Measurements from ENCODE around the gene DNAH10.

The DNAH10 gene

DNA sequence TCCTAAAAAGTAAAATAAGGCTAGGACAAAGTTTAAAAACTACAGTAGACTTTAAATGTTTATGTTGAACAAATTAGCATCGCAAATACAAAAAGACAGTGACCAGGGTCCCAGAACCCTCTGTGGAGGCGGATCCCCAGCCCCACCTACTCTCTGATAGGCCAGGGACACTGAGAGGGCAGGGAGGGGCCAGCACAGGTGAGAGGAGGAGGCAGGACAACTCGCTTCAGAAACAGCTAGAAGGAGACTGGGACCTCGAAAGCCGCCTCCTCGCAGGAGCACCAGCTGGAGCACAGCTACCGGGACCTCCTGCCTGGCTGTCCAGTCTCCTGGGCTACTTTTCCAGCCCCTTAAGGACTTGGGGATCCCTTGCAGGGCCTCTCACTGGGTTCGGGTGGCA, 992 bp downstream of the DNAH10 start:
- peaks cover 27% of the 10 kb centered on the region for H3K27me3 ChIP-seq (ENCODE audit: control insufficient read depth, insufficient read depth, low read length, poor library complexity, severe bottlenecking)
- H3K27ac ChIP-seq (ENCODE audit: insufficient read depth, low read depth, low read length, poor library complexity, severe bottlenecking), result no peak overlapping the region
- H3K4me3 ChIP-seq (ENCODE audit: insufficient read depth, low read depth, low read length), result no peak overlapping the region
- whole genome bisulfite sequencing, 2 experiments, result 49 to 57% methylated on average over 8 of the region's 8 CpGs
- no peaks in the 10 kb centered on the region for H3K9me3 ChIP-seq (ENCODE audit: control insufficient read depth, low read length)
- H3K36me3 ChIP-seq (ENCODE audit: control insufficient read depth, insufficient read depth, low read length), result no peaks in the 10 kb centered on the region
- peaks cover 2% of the 10 kb centered on the region for H3K4me1 ChIP-seq (ENCODE audit: control insufficient read depth, insufficient read depth, low read length)

DNA sequence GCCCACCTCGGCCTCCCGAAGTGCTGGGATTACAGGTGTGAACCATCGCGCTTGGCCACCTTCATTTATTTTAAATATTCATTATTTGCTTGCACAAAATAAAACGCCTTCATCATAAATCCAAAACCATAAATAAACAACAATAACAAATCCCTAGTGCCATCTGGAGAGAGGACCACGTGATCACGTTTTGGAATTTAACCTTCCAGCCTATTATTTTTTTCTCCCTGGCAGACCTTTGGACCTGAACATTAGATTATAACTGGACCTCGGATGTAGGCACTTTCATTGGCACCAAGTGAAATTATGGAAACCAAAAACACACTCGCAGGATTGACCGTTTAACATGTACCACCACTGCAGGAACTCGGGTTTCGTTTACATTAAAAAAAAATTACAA, 2.0 kb downstream of the DNAH10 start:
- 90 to 91% methylated on average over 12 of the region's 12 CpGs for WGBS, 2 experiments
- H3K36me3 ChIP-seq (ENCODE audit: control insufficient read depth, insufficient read depth, low read length), result no peaks in the 10 kb centered on the region
- peaks cover 27% of the 10 kb centered on the region for H3K27me3 ChIP-seq (ENCODE audit: control insufficient read depth, insufficient read depth, low read length, poor library complexity, severe bottlenecking)
- H3K27ac ChIP-seq (ENCODE audit: insufficient read depth, low read depth, low read length, poor library complexity, severe bottlenecking), result no peak overlapping the region
- no peak overlapping the region for H3K4me3 ChIP-seq (ENCODE audit: insufficient read depth, low read depth, low read length)
- H3K4me1 ChIP-seq (ENCODE audit: control insufficient read depth, insufficient read depth, low read length), result peaks cover 2% of the 10 kb centered on the region
- H3K9me3 ChIP-seq (ENCODE audit: control insufficient read depth, low read length), result no peaks in the 10 kb centered on the region

DNA sequence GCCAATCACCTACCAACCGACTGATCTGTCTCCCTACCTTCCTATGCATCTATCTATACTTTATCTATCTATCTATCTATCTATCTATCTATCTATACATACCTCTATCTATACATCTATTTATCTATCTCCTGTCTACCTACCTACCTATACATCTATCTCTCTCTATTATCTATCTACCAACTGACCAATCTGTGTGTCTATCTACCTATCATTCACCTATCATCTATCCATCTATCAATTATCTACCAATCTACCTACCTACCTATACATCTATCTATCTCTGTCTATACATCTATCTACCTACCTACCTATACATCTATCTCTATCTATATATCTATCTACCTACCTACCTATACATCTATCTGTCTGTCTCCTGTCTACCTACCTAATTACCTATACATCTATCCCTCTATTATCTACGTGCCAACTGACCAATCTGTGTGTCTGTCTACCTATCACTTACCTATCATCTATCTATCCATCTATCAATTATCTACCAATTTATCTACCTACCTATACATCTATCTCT, 3.5 kb downstream of the DNAH10 start:
- Histone ChIP-seq H3K4me3 (ENCODE audit: insufficient read depth, low read depth, low read length) (no peak overlapping the region), H3K27me3 (ENCODE audit: control insufficient read depth, insufficient read depth, low read length, poor library complexity, severe bottlenecking) (peaks cover 27% of the 10 kb centered on the region), H3K9me3 (ENCODE audit: control insufficient read depth, low read length) (no peaks in the 10 kb centered on the region), H3K4me1 (ENCODE audit: control insufficient read depth, insufficient read depth, low read length) (peaks cover 2% of the 10 kb centered on the region), H3K27ac (ENCODE audit: insufficient read depth, low read depth, low read length, poor library complexity, severe bottlenecking) (no peak overlapping the region), H3K36me3 (ENCODE audit: control insufficient read depth, insufficient read depth, low read length) (no peaks in the 10 kb centered on the region)
- 75 to 82% methylated on average over 2 of the region's 2 CpGs for WGBS, 2 experiments

DNA sequence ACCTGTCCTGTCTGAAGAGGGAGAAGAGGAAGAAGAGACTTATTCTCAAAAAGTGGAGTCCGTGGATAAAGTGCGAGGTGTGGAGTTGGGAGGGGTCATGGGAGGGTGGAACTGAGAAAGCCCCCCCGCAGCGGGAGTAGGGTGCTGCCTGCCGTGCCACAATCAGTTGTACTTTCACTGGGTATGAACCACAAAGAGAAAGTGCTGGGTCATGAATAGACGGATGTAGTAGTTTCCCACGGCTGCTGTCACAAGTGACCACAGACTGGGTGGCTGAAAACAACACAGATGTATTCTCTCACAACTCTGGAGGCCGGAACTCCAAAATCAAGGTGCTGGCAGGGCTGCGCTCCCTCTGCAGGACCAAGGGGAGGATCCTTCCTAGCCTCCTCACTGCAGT, 5.5 kb downstream of the DNAH10 start:
- Histone ChIP-seq H3K9me3 (ENCODE audit: control insufficient read depth, low read length) (no peaks in the 10 kb centered on the region), H3K27me3 (ENCODE audit: control insufficient read depth, insufficient read depth, low read length, poor library complexity, severe bottlenecking) (peaks cover 12% of the 10 kb centered on the region), H3K4me1 (ENCODE audit: control insufficient read depth, insufficient read depth, low read length) (no peaks in the 10 kb centered on the region), H3K4me3 (ENCODE audit: insufficient read depth, low read depth, low read length) (no peak overlapping the region), H3K27ac (ENCODE audit: insufficient read depth, low read depth, low read length, poor library complexity, severe bottlenecking) (no peak overlapping the region), H3K36me3 (ENCODE audit: control insufficient read depth, insufficient read depth, low read length) (no peaks in the 10 kb centered on the region)
- WGBS, 2 experiments, result 89 to 93% methylated on average over 9 of the region's 9 CpGs

DNA sequence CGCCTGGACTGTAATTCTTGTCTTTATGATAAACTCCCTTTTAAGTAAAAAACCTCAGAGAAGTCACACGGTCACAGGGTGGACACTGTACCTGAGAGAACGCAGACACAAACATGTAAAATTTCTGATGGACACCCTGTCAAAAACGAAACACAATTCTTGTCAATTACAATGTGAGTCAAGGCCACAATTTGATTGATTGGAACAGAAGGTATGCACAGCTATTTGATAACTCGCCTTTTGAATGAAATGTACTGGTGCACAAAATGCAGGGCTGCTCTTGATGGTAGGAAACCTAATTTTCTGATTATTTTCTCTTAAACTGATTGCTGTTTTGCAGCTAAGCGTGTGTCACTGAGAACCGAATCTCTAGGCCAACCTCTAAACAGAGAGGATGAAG, 9.2 kb downstream of the DNAH10 start:
- 90% methylated on average over 7 of the region's 7 CpGs for WGBS, 2 experiments
- Histone ChIP-seq H3K9me3 (ENCODE audit: control insufficient read depth, low read length) (no peaks in the 10 kb centered on the region), H3K36me3 (ENCODE audit: control insufficient read depth, insufficient read depth, low read length) (no peaks in the 10 kb centered on the region), H3K27me3 (ENCODE audit: control insufficient read depth, insufficient read depth, low read length, poor library complexity, severe bottlenecking) (no peaks in the 10 kb centered on the region), H3K4me3 (ENCODE audit: insufficient read depth, low read depth, low read length) (no peak overlapping the region), H3K27ac (ENCODE audit: insufficient read depth, low read depth, low read length, poor library complexity, severe bottlenecking) (no peak overlapping the region), H3K4me1 (ENCODE audit: control insufficient read depth, insufficient read depth, low read length) (no peaks in the 10 kb centered on the region)

DNA sequence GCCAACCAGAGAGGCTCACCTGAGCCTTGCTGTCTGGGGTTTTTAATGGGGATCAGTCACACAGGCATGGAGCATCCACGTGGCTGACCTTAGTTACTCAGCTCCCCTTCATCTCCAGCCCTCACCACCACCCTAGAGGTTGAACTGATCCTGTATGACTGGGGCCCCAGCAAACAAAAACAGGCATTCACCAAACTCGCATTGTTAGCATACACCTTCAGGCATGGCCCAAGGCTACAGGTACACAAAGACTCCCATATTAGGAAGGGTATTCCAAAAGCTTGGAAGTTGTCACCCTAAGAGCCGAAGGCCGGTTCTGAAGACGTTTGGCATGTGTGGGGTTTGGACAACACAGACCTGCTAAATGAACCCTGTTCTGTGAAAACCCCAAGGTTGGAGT, 10.0 kb downstream of the DNAH10 start:
- 73 to 78% methylated on average over 5 of the region's 5 CpGs for WGBS, 2 experiments
- Histone ChIP-seq H3K36me3 (ENCODE audit: control insufficient read depth, insufficient read depth, low read length) (no peaks in the 10 kb centered on the region), H3K9me3 (ENCODE audit: control insufficient read depth, low read length) (no peaks in the 10 kb centered on the region), H3K27ac (ENCODE audit: insufficient read depth, low read depth, low read length, poor library complexity, severe bottlenecking) (no peak overlapping the region), H3K4me3 (ENCODE audit: insufficient read depth, low read depth, low read length) (no peak overlapping the region), H3K27me3 (ENCODE audit: control insufficient read depth, insufficient read depth, low read length, poor library complexity, severe bottlenecking) (no peaks in the 10 kb centered on the region), H3K4me1 (ENCODE audit: control insufficient read depth, insufficient read depth, low read length) (no peaks in the 10 kb centered on the region)

DNA sequence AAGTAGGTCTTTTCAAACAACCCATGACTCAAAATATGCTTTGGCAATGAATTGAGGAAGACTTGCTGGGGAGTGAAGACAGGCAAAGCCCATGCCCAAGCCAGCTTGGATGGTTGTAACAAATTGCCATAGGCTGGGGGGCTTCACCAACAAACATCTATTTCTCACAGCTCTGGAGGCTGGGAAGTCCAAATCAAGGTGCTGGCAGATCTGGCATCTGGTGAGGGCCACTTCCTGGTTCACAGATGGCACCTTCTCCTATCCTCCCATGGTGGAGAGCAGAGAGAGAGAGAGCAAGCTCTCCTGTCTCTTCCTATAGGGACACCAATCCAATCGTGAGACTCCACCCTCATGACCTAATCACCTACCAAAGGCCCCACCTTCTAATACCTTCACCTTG, 11.3 kb downstream of the DNAH10 start:
- Histone ChIP-seq H3K27ac (ENCODE audit: insufficient read depth, low read depth, low read length, poor library complexity, severe bottlenecking) (no peak overlapping the region), H3K4me1 (ENCODE audit: control insufficient read depth, insufficient read depth, low read length) (no peaks in the 10 kb centered on the region), H3K4me3 (ENCODE audit: insufficient read depth, low read depth, low read length) (no peak overlapping the region), H3K36me3 (ENCODE audit: control insufficient read depth, insufficient read depth, low read length) (no peaks in the 10 kb centered on the region), H3K27me3 (ENCODE audit: control insufficient read depth, insufficient read depth, low read length, poor library complexity, severe bottlenecking) (no peaks in the 10 kb centered on the region), H3K9me3 (ENCODE audit: control insufficient read depth, low read length) (no peaks in the 10 kb centered on the region)
- 57 to 73% methylated on average over 1 of the region's 1 CpG for whole genome bisulfite sequencing, 2 experiments

DNA sequence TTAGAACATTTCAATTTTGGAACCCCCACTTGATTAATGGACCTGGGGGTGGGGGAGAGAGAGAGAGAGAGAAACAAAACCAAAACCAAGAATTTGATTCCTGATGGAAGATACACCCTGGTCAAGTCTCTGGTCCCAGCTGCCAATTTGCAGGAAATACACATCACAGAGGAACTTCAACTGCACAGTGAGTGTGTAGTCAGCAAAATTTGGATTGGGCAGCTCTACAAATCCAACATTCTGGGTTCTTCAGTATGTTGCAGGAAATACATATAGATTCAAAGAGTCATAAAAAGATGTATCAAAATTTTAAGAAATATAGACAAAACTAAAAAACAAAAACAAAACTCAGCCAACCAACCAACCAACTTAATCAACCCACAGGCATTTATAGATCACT, 17.4 kb downstream of the DNAH10 start:
- no peaks in the 10 kb centered on the region for H3K4me1 ChIP-seq (ENCODE audit: control insufficient read depth, insufficient read depth, low read length)
- no peaks in the 10 kb centered on the region for H3K36me3 ChIP-seq (ENCODE audit: control insufficient read depth, insufficient read depth, low read length)
- H3K27ac ChIP-seq (ENCODE audit: insufficient read depth, low read depth, low read length, poor library complexity, severe bottlenecking), result no peak overlapping the region
- no peak overlapping the region for H3K4me3 ChIP-seq (ENCODE audit: insufficient read depth, low read depth, low read length)
- no peaks in the 10 kb centered on the region for H3K27me3 ChIP-seq (ENCODE audit: control insufficient read depth, insufficient read depth, low read length, poor library complexity, severe bottlenecking)
- H3K9me3 ChIP-seq (ENCODE audit: control insufficient read depth, low read length), result no peaks in the 10 kb centered on the region

DNA sequence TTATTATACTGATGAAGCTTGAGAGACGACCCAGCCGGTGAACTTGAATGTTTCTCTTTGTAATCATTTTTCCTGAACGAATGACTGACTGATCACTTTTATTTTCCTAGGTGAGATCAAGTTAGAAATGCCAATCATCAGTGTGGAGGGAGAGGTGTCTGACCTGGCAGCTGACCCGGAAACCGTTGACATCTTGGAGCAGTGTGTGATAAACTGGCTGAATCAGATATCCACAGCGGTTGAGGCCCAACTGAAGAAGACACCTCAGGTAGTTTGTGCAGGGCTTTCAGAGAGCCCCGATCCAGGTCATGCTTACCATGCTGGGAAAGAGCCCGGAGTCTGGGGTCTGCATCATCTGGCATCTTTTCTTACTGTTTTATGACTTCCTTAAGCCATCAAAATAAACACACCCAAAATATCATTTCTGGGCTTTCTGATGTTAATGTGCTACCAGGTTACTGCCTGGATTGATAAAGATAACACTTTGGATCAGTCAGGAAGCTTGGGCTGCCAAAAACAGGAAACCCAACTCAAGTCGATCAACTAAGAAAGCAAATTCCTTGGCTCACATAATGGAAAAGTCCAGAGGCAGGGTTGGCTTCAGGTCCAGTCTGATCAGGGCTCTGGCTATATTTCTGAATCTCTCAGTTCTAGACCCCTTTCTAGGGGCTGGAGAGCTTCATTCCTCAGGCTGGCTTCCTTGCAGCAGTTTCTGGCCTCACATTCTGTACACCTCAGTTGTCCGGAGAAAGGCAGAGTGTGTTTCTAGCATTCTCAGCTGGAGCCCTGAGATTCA, 21.1 kb downstream of the DNAH10 start:
- Histone ChIP-seq H3K27ac (ENCODE audit: insufficient read depth, low read depth, low read length, poor library complexity, severe bottlenecking) (no peak overlapping the region), H3K36me3 (ENCODE audit: control insufficient read depth, insufficient read depth, low read length) (no peaks in the 10 kb centered on the region), H3K9me3 (ENCODE audit: control insufficient read depth, low read length) (no peaks in the 10 kb centered on the region), H3K27me3 (ENCODE audit: control insufficient read depth, insufficient read depth, low read length, poor library complexity, severe bottlenecking) (no peaks in the 10 kb centered on the region), H3K4me1 (ENCODE audit: control insufficient read depth, insufficient read depth, low read length) (no peaks in the 10 kb centered on the region), H3K4me3 (ENCODE audit: insufficient read depth, low read depth, low read length) (no peak overlapping the region)
- WGBS, 2 experiments, result 92 to 93% methylated on average over 10 of the region's 10 CpGs

DNA sequence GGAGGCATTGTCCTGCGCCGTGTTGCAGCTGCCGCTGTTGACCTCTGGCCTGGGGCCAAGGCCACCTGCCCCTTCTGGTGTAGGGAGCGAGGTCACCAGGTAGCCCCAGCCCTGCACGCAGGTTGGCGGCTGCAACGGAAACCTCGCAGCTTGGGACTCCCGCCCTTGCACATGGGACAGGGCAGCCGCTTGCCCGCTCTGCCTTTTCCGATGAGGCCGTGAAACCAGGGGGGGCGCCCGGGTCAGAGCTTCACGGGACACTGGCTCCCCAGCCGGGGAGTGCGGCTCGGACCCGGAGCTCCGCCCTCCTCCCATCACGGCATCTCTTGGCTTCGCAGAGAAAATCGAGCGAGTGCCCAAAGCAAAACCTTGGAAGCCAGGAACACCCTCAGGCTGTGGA, 25.4 kb downstream of the DNAH10 start:
- Histone ChIP-seq H3K4me3 (ENCODE audit: insufficient read depth, low read depth, low read length) (no peak overlapping the region), H3K4me1 (ENCODE audit: control insufficient read depth, insufficient read depth, low read length) (no peaks in the 10 kb centered on the region), H3K9me3 (ENCODE audit: control insufficient read depth, low read length) (no peaks in the 10 kb centered on the region), H3K36me3 (ENCODE audit: control insufficient read depth, insufficient read depth, low read length) (no peaks in the 10 kb centered on the region), H3K27me3 (ENCODE audit: control insufficient read depth, insufficient read depth, low read length, poor library complexity, severe bottlenecking) (no peaks in the 10 kb centered on the region), H3K27ac (ENCODE audit: insufficient read depth, low read depth, low read length, poor library complexity, severe bottlenecking) (no peak overlapping the region)
- 91 to 92% methylated on average over 25 of the region's 25 CpGs for WGBS, 2 experiments
